GM12875 (cell line): ENCODE measurements around the gene TRPC6.

Source experiments
- H3K4me3 ChIP-seq: one replicate; pipeline ENCODE4 v1.5.1; 2011; ENCODE audit warnings: low read depth, low read length, control low read depth
- TF ChIP-seq, protein P1 (sequence below): IDR thresholded peaks from 2 replicates; pipeline ENCODE4 v1.5.1; 2011; ENCODE audit warnings: low read depth, mild to moderate bottlenecking, control low read depth, inconsistent platforms, low read length, moderate library complexity, borderline replicate concordance; ENCODE audit not compliant: insufficient read depth

TRPC6 gene

DNA sequence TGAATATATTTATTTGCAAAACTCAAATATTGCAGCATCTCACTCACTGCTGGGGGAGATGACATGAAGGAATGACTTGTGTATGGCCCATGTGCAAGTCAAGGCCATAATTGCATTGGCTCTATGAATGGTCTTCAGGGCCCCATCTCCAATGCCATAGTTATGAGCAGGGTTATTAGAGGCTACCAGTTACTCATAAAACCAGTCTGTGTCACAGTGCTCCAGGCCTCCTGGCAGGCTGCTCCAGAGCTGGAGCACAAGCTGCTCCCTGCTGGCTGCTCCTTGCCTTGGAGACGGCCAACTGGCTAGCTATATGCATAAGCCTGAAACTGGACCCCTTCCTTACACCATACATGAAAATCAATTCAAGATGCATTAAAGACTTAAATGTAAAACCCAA is 145.7 kb downstream of the TRPC6 start:
- H3K4me3 ChIP-seq = no peak overlapping the region
- TF ChIP-seq, protein P1, sequence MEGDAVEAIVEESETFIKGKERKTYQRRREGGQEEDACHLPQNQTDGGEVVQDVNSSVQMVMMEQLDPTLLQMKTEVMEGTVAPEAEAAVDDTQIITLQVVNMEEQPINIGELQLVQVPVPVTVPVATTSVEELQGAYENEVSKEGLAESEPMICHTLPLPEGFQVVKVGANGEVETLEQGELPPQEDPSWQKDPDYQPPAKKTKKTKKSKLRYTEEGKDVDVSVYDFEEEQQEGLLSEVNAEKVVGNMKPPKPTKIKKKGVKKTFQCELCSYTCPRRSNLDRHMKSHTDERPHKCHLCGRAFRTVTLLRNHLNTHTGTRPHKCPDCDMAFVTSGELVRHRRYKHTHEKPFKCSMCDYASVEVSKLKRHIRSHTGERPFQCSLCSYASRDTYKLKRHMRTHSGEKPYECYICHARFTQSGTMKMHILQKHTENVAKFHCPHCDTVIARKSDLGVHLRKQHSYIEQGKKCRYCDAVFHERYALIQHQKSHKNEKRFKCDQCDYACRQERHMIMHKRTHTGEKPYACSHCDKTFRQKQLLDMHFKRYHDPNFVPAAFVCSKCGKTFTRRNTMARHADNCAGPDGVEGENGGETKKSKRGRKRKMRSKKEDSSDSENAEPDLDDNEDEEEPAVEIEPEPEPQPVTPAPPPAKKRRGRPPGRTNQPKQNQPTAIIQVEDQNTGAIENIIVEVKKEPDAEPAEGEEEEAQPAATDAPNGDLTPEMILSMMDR = no peak

DNA sequence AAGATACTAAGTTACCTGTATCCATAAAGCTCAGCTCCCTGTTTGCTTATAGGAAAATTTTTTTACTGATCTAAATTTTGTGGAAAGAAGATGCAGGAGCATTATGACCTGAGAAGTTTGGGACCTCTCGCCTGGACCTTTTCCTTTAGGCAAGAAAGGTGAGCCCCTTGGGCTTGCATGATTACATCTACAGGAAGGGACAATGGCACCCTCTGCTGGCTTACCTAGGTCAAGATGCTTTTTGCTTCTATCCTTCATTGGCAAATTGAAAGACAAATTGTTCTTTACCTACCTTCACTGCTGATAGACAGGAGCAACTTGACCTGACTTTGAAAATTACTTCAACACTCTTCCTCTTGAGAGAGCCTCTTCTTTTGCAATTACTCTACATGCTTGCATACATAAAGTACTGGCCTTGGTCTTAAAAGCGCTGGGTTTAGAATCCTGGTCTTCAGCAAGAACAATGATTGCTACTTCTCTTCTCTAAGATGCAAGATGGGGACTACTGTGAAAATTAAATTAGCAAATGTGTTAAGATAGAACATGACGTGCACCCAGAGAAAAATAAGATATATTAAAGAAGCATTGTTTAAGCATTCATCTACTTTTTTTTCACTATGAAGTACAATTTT is 147.2 kb downstream of the TRPC6 start:
- TF ChIP-seq, protein P1 = peak; percentile 69
- H3K4me3 ChIP-seq = no peak overlapping the region

DNA sequence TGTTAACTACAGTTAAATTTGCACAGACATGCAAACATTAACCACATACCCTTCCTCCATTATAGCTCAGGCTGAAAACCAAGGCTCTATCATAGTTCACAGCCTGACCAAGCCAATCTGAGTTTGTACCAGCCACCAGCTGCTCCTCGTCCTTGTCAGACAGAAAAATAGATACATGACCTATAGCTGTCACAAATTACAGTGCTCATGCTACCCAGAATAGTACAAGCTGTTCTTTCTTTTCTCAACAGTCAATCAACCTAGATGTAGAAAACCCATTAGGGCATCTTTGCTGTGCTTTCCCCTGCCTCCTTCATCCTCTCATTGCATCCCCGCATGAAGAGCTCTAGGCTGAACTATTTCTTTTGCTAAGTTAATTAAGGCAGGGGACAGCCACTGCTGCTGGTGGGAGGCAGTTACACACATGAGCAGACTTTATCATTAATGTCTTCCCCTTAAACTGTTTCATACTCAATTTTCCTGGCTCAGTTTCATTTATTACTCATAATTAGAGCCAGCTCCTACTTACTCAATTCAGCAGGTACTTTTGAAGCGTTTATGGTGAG is 148.3 kb downstream of the TRPC6 start:
- TF ChIP-seq, protein P1 = no peak
- no peak overlapping the region for H3K4me3 ChIP-seq

DNA sequence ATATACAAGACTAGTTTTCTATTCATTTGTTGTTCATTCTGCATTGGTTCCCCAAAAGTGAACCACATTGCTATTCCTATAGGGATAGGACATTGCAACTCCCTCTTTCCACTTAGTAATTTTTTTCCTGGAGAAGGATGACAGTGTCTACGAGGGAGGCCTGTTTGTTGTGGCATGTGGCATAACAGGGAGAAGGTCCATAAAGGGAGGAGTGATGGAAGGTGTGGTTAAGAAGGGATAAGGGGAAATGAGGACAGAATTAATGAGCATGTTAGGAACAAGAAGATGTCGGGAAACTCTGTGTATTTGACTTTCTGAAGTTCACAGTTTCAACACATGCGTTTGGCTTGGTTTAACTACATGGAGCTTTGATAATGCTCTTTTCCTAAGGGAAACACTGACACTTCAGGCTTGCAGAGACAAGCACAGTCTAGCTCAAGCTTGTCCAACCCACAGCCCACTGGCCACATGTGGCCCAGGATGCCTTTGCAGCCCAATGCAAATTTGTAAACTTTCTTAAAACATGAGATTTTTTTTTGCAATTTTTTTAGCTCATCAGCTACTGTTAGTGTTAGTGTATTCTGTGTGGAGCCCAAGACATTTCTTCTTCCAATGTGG is 149.7 kb downstream of the TRPC6 start:
- TF ChIP-seq, protein P1 = no peak
- no peak overlapping the region for H3K4me3 ChIP-seq

DNA sequence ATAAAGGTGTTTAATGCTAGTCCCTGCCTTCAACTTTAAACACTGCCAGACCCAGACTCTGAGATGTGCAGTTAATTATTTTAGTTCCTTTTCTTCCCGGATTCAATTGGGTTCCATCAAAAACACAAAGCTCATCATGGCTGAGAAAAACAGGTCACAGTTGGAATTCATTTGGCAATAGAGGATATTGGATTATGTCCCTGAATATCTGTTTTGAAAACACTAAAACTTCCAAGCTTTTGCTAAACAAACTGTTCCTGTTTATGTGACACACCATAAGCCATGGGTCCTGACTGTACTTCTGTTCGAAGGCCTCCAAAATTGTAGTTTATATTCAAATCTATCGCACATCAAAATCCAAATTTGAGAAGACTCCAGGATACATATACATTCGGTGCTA is 150.7 kb downstream of the TRPC6 start:
- TF ChIP-seq, protein P1 = no peak
- H3K4me3 ChIP-seq = no peak overlapping the region

DNA sequence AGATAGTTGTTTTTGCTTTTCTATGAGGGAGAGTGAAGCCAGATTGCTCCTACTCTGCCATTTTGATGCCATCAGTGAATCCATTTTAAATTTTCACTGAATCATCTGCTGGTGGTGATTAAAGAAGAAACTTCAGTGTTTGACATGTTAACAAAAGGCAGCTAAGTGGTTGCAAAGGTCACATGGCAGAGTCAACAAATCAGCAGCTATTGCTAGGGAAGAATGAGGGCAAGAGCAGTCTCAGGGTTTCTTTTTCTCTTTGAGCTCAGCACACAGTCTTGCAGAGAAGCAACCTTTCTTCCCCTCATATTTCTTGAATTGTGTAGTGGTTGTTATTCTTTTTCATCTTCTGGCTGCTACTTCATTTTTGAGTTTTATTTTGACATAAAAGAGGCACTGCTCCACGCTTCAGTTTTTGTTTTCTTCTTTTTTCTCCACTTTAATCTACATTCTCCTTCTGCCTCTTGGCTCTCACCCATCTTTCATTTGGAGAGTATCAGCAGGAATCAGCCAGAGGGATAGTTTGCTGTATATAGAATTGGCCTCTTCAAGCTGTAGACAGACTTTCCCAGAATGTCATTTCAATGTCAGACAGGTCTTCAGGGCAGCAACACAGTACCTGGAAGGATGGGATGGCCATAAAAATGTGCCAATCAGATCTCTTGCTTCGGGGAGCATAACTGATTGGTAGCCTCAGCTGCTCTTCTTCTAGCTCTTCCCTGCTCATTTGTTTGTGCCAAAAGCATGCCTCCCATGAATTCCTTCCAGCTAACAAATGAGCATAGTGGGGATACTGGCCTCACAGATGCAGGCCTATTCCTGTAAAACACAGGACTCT is 153.9 kb downstream of the TRPC6 start:
- TF ChIP-seq, protein P1 = no peak

More for the DNA sequence above, 153.9 kb downstream of the TRPC6 start:
- no peak overlapping the region for H3K4me3 ChIP-seq
